HG03432 (cell line): Measurements from ENCODE around the gene RASGRP2.
A peak's percentile ranks its signal among the peaks of the same experiment; 100 is the strongest.

Source experiments
- ATAC-seq: cut with Tn5 transposase; IDR thresholded peaks from one replicate; pipeline ENCODE4 v1.9.1; 2021; ENCODE audit warnings: mild to moderate bottlenecking, moderate library complexity; ENCODE audit not compliant: unreplicated experiment

Gene RASGRP2

DNA sequence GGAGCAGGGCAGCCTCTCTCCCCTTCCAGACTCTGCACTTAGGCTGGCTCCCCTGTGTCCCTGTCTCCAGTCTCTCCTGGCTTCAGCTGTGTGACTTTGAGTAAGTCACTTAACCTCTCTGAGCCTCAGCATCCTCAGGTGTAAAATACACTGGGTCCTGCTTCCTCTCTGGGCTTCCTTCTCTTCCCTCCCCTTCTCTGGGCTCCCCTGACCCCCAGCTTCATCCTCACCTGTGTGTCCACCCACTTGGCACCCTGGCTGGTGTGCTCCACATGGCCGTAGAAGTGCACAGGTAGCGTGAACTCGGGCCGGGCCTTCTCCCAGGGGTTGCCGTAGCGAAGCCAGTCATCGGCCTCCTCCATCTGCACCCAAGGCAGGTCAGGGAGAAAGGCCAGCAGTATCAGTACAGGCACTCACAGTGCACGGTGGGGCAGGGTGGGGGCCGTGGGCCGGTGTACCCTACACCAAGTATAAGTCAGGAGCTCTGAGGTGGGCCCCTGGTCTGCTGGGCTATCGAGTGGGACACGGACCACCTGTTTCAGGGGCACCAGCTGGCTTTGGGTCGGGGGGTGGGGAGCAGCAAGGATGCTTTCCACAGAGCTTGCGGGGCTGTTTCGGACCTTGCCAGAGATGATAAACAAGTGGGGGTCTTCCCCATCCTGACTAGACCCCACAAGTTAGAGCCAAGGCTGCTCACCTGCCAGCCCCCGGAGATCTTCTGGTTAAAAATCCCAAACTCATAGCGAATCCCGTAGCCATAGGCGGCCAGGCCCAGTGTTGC lies 13.8 kb upstream of the RASGRP2 start:
- no peak for ATAC-seq

DNA sequence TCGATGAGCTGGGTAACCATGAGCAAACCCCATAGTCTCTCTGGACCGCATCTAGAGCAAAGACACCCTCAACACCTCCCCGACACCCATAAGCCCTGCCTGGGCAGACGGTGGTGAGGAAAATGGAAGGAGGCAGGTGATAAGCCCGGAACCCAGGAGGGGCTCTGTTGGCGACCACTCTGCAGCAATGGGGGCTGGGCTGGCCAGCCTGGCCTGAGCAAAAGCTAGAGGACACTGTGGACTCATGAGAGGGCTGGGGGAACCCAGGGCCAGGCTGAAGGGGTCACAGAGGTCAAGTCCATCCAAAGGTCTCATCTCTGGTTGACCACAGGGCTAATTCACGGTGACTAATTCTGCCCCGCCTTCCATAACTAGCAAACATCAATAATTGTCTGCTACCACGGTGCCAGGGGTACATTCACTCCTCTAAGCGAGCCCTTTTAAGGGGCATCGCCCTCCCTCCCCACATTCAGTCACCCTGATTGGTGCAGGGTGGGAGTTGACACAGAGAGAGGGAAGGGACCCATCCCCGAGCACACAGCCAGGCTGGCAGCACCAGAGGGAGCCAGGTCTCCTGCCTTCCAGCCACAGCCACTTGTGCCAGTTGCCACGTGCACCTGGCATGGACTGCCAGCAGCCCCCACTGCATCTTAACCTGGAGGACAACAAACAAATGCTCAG lies 11.9 kb upstream of the RASGRP2 start:
- ATAC-seq = no peak

DNA sequence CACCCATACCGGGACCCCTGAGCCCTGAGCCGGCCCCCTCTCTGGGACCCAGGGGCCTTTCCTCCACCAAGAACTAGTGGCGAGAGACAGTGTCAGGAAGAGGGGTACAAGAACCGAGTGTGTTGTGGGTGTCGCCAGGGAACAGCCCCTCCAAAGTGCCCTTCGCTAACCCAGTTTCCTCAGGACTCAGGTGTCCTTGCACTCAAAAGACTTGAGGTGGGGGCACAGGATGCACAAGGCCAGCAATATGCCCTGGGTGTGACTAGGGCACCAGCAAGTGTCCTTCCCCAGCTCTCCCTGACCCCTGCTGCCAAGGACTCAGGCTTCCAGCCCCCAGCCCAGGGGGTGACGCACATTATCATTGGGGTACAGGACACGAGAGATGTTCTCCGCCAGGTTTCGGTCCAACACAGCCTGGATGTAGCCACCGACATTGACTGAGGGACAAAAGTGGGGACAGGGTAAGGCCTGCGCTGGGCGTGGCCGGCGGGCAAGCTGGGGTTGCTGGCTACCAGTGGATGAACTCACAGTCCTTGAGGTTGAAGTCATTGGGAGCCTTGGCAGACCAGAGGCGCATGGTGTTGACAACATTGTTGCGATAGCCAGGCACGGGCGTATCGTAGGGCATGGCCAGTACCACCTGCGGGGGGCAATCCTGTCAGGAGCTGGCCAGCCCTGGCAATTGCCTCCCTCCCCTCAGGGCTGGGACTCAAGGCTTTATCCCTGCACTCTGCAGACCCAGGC lies 11.1 kb upstream of the RASGRP2 start:
- no peak for ATAC-seq

DNA sequence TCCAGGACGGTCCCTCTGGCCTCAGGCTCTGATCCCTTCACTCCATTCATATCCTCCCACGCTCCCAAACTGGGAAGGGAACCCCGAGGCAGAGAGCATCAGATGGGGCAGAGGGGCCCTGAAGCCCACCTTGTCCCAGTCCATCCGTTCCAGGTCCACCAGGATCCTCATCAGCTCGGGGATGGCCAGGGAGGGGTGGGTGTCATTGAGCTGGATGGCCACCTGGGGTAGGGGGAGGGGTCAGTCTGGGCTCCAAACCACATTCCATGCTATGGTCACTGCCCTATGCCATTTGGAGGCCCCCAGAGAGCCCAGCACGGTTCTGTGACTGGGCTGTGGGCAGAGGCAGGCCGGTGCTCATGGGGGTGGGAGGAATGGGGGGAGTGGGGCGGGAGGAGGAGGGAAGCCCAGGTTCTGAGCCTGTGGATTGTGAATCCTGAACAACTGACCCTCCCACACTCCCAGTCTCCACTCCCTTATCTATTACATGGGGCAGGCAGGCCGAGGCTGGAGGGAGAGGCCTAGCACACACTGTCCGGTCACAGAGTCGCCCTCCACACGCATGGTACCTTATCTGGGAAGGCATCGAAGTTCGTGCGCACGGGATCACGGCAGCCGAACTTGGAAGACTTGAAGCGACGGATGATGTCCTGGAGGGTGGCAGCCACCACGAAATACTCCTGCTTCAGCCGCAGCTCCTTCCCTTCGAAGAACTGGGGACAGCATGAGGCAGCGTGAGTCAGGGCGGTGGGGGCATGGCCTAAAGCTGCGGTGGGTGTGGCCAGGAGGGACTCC lies 10.4 kb upstream of the RASGRP2 start:
- ATAC-seq = no peak

DNA sequence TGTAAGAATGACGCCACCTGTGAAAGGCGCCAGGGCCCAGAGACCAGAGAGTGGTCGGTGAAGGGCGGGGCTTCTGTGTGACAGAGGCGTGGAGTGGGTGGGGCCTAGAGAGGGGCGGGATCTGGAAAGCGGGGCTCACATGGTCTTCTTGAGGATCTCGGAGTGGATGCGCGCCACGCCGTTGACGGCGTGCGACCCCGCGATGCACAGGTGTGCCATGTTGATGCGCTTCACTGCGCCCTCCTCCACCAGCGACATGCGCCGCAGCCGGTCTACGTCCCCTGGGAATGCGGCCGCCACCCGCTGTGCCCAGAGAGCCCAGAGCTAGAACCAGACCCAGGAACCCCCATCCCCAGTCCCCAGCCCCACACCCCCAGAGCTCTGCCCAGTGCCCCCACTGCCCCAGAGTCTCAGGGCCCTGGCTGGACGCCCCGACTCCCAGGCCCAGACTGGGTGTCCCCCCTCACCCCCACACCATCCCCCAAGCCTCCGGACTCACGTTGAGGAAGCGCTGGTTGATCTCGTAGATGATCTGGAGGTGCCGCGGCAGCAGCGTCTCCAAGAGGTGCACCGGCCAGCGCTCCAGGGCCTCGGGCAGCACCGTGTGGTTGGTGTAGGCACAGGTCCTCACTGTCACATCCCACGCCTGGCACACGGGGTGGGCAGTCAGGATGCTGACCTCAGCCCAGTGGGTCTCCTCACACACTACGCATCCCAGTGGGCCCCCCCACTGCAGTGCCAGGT lies 9.6 kb upstream of the RASGRP2 start:
- ATAC-seq = no peak

DNA sequence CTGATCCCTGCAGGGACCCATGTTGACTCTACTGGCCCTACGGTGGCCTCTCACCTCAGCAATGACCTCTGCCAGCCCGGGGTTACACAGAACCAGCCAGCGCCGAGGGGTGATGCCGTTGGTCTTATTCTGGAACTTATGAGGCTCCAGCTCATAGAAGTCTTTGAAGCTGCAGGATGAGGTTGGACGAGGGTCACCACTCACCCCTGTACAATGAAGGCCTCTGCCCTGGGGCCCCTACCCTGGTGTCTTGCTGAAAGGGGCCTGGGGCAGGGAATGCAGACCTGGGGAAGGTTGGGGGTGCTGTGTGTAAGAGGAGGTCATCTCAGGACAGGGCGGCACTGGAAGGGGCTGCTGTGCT lies 9.1 kb upstream of the RASGRP2 start:
- ATAC-seq = no peak

DNA sequence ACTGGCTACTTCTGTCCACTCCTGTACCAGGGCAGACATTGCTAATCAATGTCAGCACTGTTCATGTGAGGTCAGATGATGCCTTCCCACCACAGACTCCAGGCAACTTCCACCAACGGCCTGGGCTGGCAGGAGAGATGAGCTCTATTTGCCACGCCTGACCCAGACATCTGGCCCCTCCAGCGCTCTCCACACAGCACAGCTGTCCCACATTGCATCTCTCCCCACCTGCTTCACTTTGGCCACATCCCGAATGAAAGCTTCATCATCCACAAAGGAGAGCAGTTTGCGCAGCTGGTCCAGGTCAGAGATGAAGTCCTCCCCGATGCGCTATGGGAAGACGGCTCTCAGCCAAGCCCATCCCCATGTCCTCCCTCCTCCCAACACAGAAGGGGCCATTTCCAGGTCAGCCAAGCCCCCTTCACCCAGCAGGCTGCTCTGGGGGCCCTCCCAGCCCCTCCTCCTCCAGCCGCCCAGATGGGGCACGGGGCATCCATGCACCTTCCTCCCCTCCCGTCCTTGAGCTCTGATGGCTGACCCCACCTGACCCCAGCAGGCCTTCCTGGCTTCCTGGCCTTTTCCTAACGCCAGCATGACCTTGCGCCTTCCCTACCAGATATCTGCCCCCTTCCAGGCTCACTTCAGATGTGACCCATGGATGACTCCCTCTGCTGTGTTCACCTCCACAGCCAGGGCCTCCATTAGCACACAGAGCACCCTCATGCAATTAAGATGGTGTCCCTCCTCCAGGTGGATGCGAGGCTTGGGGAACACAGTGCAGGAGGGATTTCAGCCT lies 8.4 kb upstream of the RASGRP2 start:
- no peak for ATAC-seq

DNA sequence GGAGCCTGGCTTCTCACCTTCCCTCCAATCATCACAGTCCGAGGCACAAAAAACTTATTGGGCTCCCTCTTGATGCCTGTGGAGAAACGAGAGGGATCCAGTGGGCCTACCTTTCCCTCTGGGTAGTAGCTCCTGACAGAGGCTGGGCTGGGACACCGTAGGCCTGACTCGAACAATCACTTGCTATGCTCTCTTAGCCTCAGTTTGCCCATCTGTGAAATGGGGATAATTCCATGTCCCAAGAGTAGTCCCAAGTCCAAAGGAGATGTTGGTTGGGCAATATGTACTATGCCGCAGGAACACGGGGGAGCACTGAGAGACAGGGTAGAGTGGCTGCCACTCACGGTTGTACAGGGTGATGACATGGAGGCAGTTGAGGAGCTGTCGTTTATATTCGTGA lies 7.6 kb upstream of the RASGRP2 start:
- no peak for ATAC-seq

DNA sequence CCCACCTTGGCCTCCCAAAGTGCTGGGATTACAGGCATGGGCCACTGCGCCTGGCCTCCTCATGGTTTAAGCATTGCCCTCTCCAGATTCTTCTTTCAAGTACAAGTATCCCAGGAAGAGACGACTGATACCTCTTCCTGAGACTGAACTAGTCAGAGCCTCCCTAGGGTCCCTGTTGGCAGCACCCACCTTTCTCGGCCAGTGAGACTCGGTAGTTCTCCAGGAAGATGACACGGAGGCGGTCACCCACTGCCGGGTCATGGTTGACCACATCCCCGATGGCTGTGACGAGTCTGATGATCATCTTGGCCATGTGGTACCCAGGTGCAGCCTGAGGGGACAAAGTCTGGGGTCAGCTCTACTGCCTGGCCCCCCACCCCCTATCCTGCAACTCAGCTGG lies 7.2 kb upstream of the RASGRP2 start:
- no peak for ATAC-seq

DNA sequence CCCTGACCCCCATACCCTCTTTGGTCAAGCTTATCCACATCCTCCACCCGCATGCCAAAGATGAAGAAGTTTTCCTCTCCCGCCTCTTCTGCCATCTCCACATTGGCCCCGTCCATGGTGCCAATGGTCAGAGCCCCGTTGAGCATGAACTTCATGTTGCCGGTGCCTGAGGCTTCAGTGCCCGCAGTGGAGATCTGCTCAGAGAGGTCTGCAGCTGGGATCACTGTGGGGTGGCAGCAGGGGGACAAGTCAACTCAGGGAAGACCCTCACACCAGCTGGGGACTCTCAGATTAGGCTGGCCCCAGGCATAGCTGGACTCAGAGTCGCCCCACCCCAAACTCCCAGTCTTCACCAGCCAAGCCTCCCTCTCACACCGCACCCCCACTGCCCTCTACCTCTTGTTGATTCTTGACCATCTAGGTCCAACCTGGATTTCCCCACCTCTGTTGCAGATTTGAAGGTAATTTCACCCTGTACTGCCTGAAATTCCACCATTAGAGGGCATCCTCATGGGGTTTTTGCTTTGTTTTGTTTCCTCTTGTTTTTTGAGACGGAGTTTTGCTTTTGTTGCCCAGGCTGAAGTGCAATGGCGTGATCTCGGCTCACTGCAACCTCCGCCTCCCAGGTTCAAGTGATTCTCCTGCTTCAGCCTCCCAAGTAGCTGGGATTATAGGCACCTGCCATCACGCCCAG lies 6.6 kb upstream of the RASGRP2 start:
- no peak for ATAC-seq

DNA sequence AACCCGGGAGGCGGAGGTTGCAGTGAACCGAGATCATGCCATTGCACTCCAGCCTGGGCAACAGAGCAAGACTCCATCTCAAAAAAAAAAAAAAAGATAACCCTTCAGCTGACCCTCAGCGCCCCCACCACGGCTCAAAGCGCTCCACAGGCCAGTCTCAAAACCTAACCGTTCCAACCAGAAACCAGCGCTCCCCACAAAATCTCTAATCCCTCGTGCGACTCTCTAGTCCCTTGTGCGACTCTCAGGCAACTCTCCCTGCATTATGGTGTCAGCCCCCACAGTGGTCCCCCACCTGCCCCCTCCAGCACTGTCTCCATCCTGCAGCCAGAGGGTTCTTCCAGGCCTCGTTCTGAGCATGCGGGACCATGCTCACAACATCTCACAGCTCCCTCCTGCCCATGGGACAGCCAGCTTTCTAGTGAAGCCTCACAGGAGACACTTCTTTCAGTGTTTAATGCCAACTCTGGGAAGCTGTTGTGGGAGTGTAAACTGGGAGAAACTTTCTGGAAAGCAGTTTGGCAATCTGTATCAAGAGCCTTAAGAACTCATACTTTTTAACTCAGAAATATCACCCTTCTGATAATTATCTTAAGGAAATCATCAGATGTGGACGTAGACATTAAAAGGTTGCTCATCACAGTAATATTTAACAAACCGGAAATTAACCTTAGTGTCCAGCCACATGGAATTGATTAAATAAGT lies 4.2 kb upstream of the RASGRP2 start:
- ATAC-seq = no peak

DNA sequence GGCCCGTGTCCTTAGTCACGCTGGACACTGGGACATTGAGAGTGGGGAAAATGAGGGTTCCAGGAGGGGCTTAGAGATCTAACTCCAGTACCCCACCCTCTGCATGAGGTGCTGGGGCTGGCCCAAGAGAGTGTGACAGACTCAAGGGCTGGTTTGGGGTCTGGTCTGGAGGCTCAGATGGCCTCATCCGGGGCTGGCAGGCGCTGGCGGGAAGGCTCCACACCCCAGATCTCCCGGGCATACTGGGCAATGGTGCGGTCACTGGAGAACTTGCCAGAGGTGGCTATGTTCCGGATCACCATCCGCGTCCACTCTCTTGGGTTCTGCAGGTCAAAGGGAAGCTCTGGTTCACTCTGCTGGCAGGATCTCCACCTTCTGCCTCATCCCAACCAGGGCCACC lies 2.5 kb upstream of the RASGRP2 start:
- ATAC-seq = no peak

DNA sequence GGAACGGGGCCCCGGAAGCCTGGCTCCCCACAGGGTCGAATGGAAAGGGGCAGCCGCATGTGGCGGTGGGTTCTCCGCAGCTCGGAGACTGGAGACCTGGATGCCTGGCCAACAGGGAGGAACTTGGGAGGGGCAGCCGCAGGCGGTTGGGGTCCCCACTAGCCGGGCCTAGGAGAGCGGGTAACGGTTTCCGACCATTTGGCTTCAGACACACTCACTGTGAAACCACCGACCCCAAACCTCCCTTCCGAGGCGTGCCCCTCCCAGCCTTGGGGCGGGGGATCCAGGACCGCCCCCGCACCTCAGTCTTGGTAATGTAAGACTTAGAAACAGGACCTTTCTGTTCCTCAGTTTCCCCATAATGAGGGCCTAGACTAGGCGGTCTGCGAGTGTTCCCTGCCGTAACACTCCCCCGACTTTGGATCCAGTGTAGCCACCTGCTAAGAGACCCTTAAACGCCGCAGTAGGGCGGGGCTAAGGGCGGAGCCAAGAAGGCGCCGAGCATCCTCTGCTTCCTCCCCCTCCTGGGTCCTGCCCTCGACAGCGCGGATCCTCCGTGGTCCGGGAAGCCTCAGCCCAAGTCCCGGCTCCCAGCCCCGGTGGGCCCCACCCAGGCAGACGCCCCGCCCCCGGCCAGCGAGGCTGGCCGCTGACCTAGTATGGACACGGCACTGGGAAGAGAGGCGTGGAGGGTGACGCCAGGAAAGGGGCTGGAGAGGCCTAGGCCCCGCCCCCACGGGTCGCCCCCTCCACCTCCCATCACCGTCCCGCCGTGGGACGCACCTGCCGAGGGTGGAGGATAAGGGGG lies 1.8 kb upstream of the RASGRP2 start:
- no peak for ATAC-seq

DNA sequence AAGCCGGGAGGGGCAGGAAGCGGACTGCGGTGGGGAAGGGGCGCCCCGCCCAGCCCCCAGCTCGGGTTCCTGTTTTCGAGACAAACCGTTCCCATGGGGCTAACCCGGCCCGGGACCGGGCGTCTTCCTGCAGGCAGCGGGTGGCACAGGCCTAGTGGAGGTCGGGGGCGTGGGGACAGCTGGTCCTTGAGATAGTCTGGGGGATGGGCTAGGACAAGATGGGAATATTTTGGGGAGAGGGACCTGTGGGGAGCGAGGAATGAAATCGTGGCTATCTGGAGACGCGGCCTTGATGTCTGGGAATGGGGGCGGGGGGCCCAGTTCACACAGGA lies 1.2 kb upstream of the RASGRP2 start:
- no peak for ATAC-seq

DNA sequence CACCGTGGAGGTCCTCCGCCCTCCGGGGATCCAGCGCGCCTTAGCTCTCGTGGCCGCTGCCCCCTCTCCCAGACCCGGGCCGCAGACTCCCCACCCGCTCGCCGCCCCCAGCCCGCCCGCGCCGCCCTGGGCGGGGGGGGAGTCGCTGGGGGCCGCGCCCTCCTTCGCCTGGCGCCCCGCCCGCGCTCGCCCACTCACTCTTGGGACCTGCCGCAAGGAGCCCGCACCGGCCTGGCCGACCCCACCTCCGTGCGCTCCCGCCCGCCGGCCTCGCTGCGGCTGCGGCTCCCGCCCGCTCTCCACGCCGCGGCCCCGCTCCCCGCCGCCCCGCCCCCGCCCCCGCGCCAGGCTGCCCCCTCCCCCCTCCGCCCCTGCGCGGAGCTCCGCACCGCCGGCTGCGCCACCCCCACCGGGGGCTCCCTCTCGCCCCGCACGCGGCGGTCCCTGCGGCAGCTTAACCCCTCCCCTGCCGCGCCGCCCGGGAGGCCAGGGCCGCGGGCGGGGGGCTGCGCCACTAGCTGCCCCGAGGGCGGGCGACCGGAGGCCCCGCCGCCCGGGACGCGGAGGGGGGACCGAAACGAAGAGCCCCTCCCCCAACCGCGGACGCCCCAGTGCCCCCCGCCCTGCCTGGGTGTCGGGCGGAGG lies 724 bp upstream of the RASGRP2 start:
- ATAC-seq = no peak

DNA sequence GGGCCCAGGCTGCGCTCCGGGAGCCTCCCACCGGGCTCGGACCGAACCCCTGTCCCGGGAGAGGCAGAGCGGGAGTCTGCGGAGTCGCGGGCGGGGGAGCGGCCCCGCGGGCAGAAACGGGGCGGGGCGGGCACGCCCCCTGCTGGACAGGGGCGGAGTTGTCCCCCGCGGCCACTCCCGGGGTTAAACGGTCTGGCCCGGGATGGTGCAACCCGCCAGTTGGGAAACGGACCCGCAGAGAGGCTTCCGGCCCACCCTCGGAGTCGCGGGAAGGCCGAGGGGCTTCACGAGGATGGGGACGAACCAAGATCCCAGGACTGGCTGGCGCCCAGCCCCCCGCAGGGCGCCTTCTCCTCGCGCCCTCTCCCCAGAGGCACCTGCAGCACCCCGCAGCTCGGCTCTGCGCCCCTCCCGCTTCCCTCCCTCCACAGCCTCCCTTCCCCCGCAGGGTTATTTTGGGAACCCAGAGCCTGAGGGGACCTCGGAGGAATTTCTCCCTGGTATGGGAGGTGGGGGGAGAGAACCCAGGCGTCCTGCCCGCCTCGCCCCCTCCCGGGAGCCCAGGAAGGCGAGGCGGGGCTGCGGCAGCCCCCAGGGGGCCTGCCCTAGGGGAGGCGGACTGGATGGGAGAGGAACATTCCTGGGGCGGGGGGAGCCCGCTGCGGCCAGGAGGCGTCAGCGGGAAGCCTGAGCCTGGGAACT lies 902 bp downstream of the RASGRP2 start:
- ATAC-seq = peak; percentile 49
